Trophoblast cell (in vitro differentiated cells and primary cell): ENCODE data around the gene BMP2K.

Experiments
- DNase-seq, 2 donors: peaks; one replicate each; pipeline ENCODE4 v3.0.0-alpha.2; 2016
- H2AFZ ChIP-seq: 2 replicates; pipeline ENCODE4 v1.6.1; 2013; ENCODE audit warnings: low read length, moderate library complexity, mild to moderate bottlenecking; ENCODE audit not compliant: insufficient read depth, poor library complexity
- H2AK5ac ChIP-seq: 2 replicates; pipeline ENCODE4 v1.6.1; 2013; ENCODE audit warnings: mild to moderate bottlenecking, low read length
- H2BK120ac ChIP-seq: 2 replicates; pipeline ENCODE4 v1.6.1; 2013; ENCODE audit warnings: low read length, mild to moderate bottlenecking, moderate library complexity; ENCODE audit not compliant: insufficient read depth, poor library complexity
- H2BK12ac ChIP-seq: 2 replicates; pipeline ENCODE4 v1.6.1; 2013; ENCODE audit warnings: mild to moderate bottlenecking, low read length, moderate library complexity
- H2BK5ac ChIP-seq: 2 replicates; pipeline ENCODE4 v1.6.1; 2013; ENCODE audit warnings: low read length, low read depth, moderate library complexity, mild to moderate bottlenecking; ENCODE audit not compliant: poor library complexity
- H3K14ac ChIP-seq: 2 replicates; pipeline ENCODE4 v1.6.1; 2013; ENCODE audit warnings: mild to moderate bottlenecking, low read length
- H3K18ac ChIP-seq: 2 replicates; pipeline ENCODE4 v1.6.1; 2013; ENCODE audit warnings: mild to moderate bottlenecking, low read length
- H3K23ac ChIP-seq: 2 replicates; pipeline ENCODE4 v1.6.1; 2013; ENCODE audit warnings: low read length
- H3K27ac ChIP-seq: 2 replicates; pipeline ENCODE4 v1.5.1; 2013; ENCODE audit warnings: low read depth, mild to moderate bottlenecking, inconsistent platforms, low read length, moderate library complexity
- H3K27me3 ChIP-seq: 2 replicates; pipeline ENCODE4 v1.6.1; 2013; ENCODE audit warnings: inconsistent platforms, mild to moderate bottlenecking, low read length, moderate library complexity; ENCODE audit not compliant: insufficient read depth
- H3K36me3 ChIP-seq, 2 experiments: 1 replicate in 1 of 2; 2 replicates in 1 of 2; pipeline ENCODE4 v1.6.1; 2013; ENCODE audit warnings: low read length in 2 of 2, mild to moderate bottlenecking in 2 of 2, moderate library complexity in 1 of 2; ENCODE audit not compliant: insufficient read depth in 2 of 2, control insufficient read depth in 1 of 2
- H3K4ac ChIP-seq: 2 replicates; pipeline ENCODE4 v1.6.1; 2013; ENCODE audit warnings: low read depth, mild to moderate bottlenecking, low read length, moderate library complexity
- H3K4me1 ChIP-seq, 2 experiments: 1 replicate in 1 of 2; 2 replicates in 1 of 2; pipeline ENCODE4 v1.6.1; 2013; ENCODE audit warnings: low read length in 2 of 2, mild to moderate bottlenecking in 2 of 2, moderate library complexity in 1 of 2; ENCODE audit not compliant: insufficient read depth in 2 of 2, control insufficient read depth in 1 of 2
- H3K4me2 ChIP-seq: 2 replicates; pipeline ENCODE4 v1.6.1; 2013; ENCODE audit warnings: inconsistent platforms, mild to moderate bottlenecking, low read length, moderate library complexity
- H3K4me3 ChIP-seq: 2 replicates; pipeline ENCODE4 v1.5.1; 2013; ENCODE audit warnings: mild to moderate bottlenecking, low read depth, low read length, inconsistent platforms
- H3K79me1 ChIP-seq: one replicate; pipeline ENCODE4 v1.6.1; 2013; ENCODE audit warnings: low read length
- H3K79me2 ChIP-seq: 2 replicates; pipeline ENCODE4 v1.6.1; 2013; ENCODE audit warnings: low read length, mild to moderate bottlenecking; ENCODE audit not compliant: control insufficient read depth, insufficient read depth, poor library complexity
- H3K9ac ChIP-seq: 2 replicates; pipeline ENCODE4 v1.6.1; 2013; ENCODE audit warnings: mild to moderate bottlenecking, low read length
- H3K9me3 ChIP-seq: 2 replicates; pipeline ENCODE4 v1.6.1; 2013; ENCODE audit warnings: low read depth, mild to moderate bottlenecking, control low read depth, inconsistent platforms, low read length; ENCODE audit not compliant: insufficient read depth
- H4K12ac ChIP-seq: 2 replicates; pipeline ENCODE4 v1.6.1; 2013; ENCODE audit warnings: low read depth, mild to moderate bottlenecking, low read length, moderate library complexity
- H4K8ac ChIP-seq: 2 replicates; pipeline ENCODE4 v1.6.1; 2013; ENCODE audit warnings: low read depth, mild to moderate bottlenecking, low read length, moderate library complexity
- H4K91ac ChIP-seq: one replicate; pipeline ENCODE4 v1.6.1; 2013; ENCODE audit warnings: low read depth, mild to moderate bottlenecking, low read length, moderate library complexity
- WGBS: extraction: QIAGEN DNeasy Blood & Tissue Kit; methylation state at CpG from one replicate; pipeline ENCODE4 v1.1.7; 2013; ENCODE audit warnings: missing lambda C conversion rate; ENCODE audit not compliant: insufficient read length, insufficient coverage; ENCODE audit errors: extremely low coverage; 5-methylcytosine and 5-hydroxymethylcytosine counted together

The BMP2K gene

DNA sequence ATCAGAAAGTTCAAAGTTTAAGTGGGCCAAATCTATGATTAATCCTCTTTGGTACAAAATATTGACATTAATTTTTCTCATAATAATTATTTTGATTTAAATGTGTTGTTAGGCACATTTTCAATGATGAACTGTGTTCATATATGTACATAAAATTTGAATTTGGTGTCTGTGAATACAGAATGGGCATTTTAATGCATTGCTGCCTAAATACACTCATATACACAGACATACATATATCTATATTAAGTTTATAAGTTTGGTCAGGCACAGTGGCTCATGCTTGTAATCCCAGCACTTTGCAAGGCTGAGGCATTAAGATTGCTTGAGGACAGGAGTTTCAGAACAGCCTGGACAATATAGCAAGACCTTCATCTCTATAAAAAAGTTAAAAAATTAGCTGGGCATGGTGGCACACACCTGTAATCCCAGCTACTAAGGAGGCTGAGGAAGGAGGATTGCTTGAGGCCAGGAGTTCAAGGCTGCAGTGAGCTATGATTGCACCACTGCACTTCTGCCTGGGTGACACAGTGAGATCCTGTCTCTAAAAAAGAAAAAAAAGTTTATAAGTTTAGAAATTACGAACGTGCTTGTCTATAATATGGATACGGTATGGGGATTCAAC, 12.3 kb upstream of the BMP2K start:
- no peaks in the 10 kb centered on the region for H3K4me1 ChIP-seq
- H3K4me2 ChIP-seq, result no peak overlapping the region
- no peak overlapping the region for H4K91ac ChIP-seq
- H2AK5ac ChIP-seq, result no peak overlapping the region
- H3K27me3 ChIP-seq, result no peaks in the 10 kb centered on the region
- WGBS, result 100% methylated on average over 3 of the region's 3 CpGs
- no peak overlapping the region for H2BK5ac ChIP-seq
- no peak overlapping the region for H3K27ac ChIP-seq
- no peak overlapping the region for H3K4me3 ChIP-seq
- no peak overlapping the region for H3K4ac ChIP-seq
- H3K18ac ChIP-seq, result no peak overlapping the region
- no peak overlapping the region for H4K12ac ChIP-seq
- H3K9me3 ChIP-seq, result no peaks in the 10 kb centered on the region
- DNase-seq, result no peak
- H3K23ac ChIP-seq, result no peak overlapping the region
- no peaks in the 10 kb centered on the region for H3K36me3 ChIP-seq
- no peaks in the 10 kb centered on the region for H3K79me1 ChIP-seq
- no peak overlapping the region for H4K8ac ChIP-seq
- no peak overlapping the region for H3K14ac ChIP-seq
- no peak overlapping the region for H2BK12ac ChIP-seq
- no peak overlapping the region for H2BK120ac ChIP-seq
- H3K9ac ChIP-seq, result no peak overlapping the region
- no peak overlapping the region for H2AFZ ChIP-seq
- H3K79me2 ChIP-seq, result no peaks in the 10 kb centered on the region

DNA sequence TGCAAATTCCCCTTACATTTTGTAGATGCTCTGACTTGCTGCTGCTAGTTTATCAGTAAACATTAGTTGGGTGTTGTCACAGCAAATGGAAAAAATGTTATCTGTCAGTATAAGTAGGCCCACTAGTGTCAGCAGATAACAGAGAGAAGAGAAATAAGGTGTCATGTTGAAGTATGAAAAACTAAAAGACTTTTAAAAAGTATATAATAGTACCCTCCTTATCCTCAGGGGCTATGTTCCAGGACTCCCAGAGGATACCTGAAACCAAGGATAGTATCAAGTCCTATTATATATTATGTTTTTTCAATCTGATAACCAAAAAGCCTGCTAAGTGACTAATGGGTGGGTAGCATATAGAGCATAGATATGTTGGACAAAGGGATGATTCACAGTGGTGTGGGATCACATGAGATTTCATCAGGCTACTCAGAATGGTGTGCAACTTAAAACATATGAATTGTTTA, 11.6 kb upstream of the BMP2K start:
- Histone ChIP-seq H3K4me3 (no peak overlapping the region), H2BK120ac (no peak overlapping the region), H3K79me1 (no peaks in the 10 kb centered on the region)

DNA sequence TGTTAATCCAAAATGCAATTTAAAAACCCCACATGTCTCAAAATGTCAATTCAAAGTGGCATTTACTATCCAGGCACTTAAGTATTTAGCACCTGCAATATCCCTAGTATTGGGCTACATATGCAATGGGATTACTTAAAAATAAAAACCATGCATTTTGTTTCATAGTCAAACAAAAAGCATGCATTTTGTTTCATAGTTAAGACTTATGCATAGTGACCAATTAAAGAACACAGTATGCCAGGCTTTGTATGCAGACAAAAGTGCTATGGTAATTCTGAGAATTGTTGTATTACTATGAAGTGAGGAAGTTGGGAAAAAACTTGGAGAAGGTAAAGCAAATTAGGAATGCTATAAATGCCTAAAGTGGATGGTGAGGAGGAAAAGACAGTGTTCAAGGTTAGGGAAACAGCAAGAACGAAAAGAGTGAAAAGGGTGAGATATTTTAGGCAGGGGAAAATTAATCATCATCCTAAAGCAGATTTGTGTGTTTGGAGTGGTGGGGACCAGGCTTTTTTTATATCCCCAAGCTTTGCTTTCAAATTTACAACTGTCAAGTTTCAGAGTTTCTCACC, 10.6 kb upstream of the BMP2K start:
- Histone ChIP-seq H3K27me3 (no peaks in the 10 kb centered on the region), H3K27ac (no peak overlapping the region), H3K14ac (no peak overlapping the region), H4K91ac (no peak overlapping the region), H3K9me3 (no peaks in the 10 kb centered on the region), H3K79me2 (no peaks in the 10 kb centered on the region), H3K4ac (no peak overlapping the region), H2AFZ (no peak overlapping the region), H2BK120ac (no peak overlapping the region), H4K12ac (no peak overlapping the region), H3K23ac (no peak overlapping the region), H4K8ac (no peak overlapping the region), H3K4me1 (no peaks in the 10 kb centered on the region), H2BK5ac (no peak overlapping the region), H3K18ac (no peak overlapping the region), H3K36me3 (no peaks in the 10 kb centered on the region), H2AK5ac (no peak overlapping the region), H3K79me1 (no peaks in the 10 kb centered on the region), H3K4me2 (no peak overlapping the region), H3K4me3 (no peak overlapping the region), H2BK12ac (no peak overlapping the region), H3K9ac (no peak overlapping the region)
- no peak for DNase-seq
- no CpG with 5 or more reads among the region's 1 CpG for WGBS

More for the DNA sequence above, 11.6 kb upstream of the BMP2K start:
- Histone ChIP-seq H3K27me3 (no peaks in the 10 kb centered on the region), H3K18ac (no peak overlapping the region), H2BK12ac (no peak overlapping the region), H3K23ac (no peak overlapping the region), H3K4me2 (no peak overlapping the region), H3K27ac (no peak overlapping the region), H2AFZ (no peak overlapping the region), H3K14ac (no peak overlapping the region), H3K36me3 (no peaks in the 10 kb centered on the region), H3K9me3 (no peaks in the 10 kb centered on the region), H3K4me1 (no peaks in the 10 kb centered on the region), H4K12ac (no peak overlapping the region), H3K4ac (no peak overlapping the region), H4K91ac (no peak overlapping the region), H3K9ac (no peak overlapping the region), H2AK5ac (no peak overlapping the region), H2BK5ac (no peak overlapping the region), H4K8ac (no peak overlapping the region), H3K79me2 (no peaks in the 10 kb centered on the region)
- peak; percentile 51 to 72 for DNase-seq

DNA sequence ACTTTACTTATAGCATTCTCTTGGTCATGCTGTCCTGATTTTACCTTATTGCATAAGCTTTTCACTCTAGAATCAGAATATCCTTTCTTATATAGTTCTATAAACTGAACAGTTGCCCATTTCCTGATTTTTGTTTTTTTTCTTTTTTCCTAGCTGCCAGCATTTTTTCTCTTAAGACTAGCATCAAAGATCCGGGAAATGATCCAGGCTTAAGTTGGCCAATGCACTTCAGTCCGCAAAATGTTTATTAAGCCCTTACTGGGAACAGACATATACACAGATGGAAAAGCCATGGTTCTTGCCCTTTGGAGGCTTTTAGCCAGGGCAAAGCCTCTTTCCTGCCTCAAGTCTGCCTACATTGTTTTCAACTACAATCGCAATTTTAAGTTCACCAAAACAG, 10.1 kb upstream of the BMP2K start:
- Histone ChIP-seq H2BK120ac (no peak overlapping the region), H3K14ac (no peak overlapping the region), H3K27me3 (no peaks in the 10 kb centered on the region), H2AFZ (no peak overlapping the region), H3K79me2 (no peaks in the 10 kb centered on the region), H3K4me3 (no peak overlapping the region), H3K27ac (no peak overlapping the region), H3K23ac (no peak overlapping the region), H4K8ac (no peak overlapping the region), H3K4ac (no peak overlapping the region), H3K9ac (no peak overlapping the region), H3K79me1 (no peaks in the 10 kb centered on the region), H4K12ac (no peak overlapping the region), H3K36me3 (no peaks in the 10 kb centered on the region), H2AK5ac (no peak overlapping the region), H3K18ac (no peak overlapping the region), H2BK5ac (no peak overlapping the region), H3K9me3 (no peaks in the 10 kb centered on the region), H3K4me1 (no peaks in the 10 kb centered on the region), H2BK12ac (no peak overlapping the region), H4K91ac (no peak overlapping the region), H3K4me2 (no peak overlapping the region)
- DNase-seq, result no peak
- no CpG with 5 or more reads among the region's 3 CpGs for WGBS
